Stimulated activated CD8-positive, alpha-beta memory T cell treated with anti-CD3 and anti-CD28 coated beads, Interleukin-7, amount 100 ng/mL, for 48 hours (primary cell): ENCODE results near the gene AGPAT4.

Experiments used
- DNase-seq, 2 donors: peaks; one replicate each; pipeline ENCODE4 v3.0.0-alpha.2; 2020; ENCODE audit warnings: low read depth in 1 of 2; ENCODE audit errors: extremely low read depth in 1 of 2

The AGPAT4 gene

GRCh38 chr6:161141173-161141572 lies 132.7 kb downstream of the AGPAT4 start:
- no peak for DNase-seq

- no peak for DNase-seq
Measured at GRCh38 chr6:161140554-161140875, 133.3 kb downstream of the AGPAT4 start.

DNA sequence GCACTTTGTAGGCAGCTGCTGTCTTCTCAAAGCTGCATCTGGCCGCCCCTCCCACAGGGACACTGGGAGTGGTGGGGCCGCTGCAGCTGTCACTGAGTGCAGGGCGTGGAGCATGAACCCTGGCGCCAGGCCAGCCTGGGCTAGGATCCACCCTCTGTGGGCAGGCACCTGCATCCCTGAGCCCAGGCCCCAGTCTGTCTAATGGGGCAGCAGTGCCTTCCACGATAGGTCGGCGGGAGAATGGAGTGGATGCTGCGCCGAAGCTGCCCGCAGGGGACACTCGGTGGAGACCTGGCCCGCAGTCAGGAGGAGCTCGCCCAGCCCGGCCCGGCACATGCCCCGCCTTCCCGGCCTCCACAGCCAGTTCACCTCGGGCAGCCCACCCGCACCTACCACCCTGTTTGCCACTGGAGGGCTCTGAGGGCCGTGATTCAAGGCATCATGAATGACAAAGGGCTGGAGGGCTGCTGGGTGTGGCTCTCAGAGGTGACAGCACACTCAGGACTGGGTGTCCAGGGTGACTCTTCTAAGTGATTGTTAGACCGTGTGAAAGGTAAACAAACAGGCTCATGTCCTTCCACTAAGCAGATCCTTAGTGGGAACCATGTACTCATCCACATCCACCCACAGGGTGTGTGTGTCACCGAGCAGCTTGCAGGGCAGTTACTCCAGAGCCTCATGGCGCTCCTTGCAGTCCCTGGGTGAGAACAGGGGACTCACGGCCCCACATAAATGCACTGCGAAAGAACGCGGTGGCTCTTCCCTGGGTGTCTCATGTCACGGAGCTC lies 133.9 kb downstream of the AGPAT4 start:
- no peak for DNase-seq

GRCh38 chr6:161139304-161139765 lies 134.5 kb downstream of the AGPAT4 start:
- no peak for DNase-seq

DNA sequence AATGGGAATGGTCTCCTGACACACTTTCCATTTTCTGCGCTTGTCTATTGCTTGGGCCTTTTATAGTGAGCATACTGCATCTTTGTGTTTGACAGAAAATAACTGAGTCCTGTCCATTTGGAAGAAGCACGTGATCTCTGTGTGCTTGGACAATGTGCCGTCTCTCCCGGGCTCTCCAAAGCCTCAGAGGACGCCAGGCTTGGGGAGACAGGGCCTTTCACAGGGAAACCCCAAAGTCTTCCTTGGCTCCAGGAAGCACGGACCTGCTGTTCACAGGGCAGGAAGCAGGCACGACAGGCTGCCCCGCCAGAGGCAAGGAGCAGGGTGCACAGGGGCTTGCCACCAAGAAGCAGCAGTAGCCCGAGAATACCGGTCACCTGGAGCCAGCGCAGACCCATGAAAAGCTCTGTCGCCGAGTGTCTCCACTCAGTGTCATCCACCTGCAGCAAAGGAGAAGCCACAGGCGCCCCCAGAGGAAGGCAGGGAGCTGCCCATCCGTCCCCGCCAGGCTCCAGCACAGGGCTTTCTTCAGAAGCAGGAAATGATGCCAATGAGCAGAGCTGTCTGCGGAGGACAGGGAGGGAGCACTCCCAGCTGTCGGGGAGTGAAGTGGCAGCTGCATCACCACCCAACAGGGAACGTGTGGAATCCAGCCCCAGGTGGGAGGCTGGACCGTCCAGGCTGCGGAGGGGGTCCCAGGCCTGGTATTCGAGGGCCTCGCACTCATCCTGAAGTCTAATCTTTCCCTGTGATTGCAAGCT lies 135.1 kb downstream of the AGPAT4 start:
- no peak for DNase-seq

GRCh38 chr6:161137839-161138542 lies 135.9 kb downstream of the AGPAT4 start:
- no peak for DNase-seq

DNA sequence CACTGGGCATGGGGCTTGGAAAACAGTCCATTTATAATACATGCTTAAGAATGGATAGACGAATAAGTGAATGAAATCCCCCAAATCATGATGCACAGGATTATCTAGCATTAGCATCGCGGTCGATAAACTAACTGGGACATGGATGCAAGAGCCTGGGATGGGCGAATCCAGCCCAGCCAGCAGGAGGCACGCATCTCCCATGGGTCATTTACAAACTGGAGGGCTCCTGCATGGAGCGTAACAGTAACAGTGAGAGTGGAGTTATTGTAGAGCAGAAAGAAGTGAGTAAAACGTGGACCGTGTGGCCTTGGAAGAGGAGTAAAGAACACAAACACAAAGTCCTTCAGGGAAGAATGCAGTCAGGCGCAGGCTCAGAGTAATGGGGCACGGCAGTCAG lies 136.5 kb downstream of the AGPAT4 start:
- no peak for DNase-seq

GRCh38 chr6:161136655-161137054 lies 137.2 kb downstream of the AGPAT4 start:
- DNase-seq, result no peak

DNA sequence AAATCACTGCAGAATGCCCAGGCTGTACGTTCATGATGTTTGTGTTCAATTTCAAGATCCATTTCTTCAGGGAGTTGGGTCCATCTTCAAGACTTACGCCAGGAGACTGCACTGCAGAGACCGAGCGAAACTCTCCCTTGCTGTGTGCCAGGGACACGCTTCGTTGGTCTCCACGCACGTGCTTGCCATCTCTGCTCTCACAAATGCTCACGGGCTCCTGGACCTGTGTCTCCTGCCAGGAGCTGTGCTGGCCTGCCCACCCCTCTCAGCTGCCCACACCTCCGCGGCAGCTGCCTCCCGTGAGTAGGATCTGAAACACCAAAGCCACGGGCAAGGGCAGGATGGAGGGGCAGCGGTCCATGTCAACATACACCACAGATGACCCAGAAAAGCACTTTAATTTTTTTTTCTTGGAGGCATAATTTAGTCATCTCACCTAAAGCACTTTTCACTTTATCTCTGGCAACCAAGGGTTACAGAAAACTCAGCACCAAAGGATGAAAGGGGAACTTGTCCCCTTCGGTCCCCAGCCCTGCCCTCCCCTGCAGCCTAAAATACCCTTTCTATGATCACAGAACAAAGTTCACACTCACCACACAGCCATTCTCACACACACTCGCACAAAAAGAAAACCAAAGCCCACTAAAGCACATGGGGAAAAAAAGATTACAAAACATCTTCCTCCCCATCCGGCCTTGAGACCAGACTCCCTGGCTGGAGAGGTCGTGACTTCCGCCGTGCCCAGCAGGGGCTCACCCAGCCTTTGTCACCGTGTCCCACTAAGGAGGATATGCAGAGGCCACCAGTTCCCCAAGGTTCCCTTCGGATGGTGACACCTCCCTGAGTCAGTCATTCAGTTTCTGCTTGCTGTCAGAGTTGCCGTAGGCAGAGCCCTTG lies 137.9 kb downstream of the AGPAT4 start:
- no peak for DNase-seq

DNA sequence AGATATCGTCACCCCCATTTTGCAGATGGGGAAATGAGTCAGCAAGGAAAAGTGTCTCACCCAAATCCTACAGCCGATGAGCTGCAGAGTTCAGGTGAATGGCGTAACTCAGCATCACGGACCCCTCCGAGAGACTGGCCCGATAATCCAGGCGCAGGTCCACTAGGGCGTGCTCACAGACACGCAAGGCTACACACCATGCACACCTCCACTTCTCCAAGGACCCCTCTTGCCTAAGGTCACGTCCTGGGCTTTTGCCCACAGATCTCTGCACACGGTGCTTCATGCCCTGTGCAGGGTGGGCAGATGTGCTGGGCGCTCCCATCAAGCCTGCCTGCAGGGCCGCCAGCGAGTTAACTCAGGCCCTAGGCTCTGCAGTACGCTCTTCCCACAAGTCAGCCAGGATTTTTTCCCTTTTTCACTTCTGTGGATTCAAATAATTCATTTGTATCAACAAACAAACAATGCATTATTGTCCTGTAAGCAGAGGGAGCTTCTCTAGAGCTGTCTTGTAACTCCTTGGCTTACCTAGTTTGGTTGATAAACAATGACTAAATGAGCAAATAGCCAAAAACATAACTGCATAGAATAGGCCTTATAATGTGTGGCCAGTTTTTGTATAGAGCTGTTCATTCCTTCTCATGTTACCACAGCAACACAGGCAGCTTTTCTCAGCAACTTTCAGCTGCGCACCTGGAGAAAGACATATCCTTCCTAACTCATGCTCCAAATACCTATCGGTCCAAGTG lies 139.1 kb downstream of the AGPAT4 start:
- DNase-seq, result no peak

- no peak for DNase-seq
Measured at GRCh38 chr6:161133963-161134362, 139.9 kb downstream of the AGPAT4 start.

- no peak for DNase-seq
Measured at GRCh38 chr6:161132384-161132783, 141.5 kb downstream of the AGPAT4 start.

DNA sequence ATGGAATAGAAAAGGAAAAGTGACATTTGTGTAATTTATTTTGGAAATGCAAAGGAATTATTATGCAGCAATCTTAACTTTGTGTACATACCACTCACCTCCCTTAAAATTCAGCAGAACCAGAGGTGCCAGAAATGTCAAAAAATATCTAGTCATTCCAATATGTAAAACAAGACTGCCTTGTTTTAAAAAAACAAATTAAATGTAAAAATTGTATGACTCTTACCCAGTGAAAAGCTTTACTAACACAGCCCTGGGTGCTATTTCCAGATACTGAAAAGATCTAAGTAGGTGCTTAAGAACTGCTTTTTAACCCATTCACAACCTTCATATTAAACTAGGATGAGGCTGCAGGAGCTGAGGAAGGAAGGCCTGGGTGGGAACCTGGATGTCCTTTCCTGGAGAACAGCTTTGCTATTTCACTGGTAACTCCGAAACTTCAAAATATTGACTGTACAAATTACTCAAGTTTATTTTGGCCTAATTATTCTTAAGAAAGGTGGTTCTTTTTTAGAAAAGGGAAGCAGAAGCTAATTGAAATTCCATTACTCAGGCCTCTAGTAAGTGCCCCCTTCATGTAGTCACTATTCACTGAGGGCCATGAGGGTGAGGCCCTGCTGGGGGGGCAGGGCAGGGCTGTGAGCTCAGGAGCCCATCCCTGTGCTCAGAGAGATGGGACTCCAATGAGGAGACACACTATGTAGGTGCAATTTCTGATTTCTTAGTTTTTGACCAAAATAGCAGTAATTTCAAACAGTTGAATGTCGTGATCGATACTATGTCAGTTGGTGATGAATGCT lies 142.7 kb downstream of the AGPAT4 start:
- no peak for DNase-seq

GRCh38 chr6:161130541-161130940 lies 143.3 kb downstream of the AGPAT4 start:
- DNase-seq, result no peak

- peak in 1 of 2 donors; percentile 29 for DNase-seq
Measured at GRCh38 chr6:161128680-161129196, 145.1 kb downstream of the AGPAT4 start.

DNA sequence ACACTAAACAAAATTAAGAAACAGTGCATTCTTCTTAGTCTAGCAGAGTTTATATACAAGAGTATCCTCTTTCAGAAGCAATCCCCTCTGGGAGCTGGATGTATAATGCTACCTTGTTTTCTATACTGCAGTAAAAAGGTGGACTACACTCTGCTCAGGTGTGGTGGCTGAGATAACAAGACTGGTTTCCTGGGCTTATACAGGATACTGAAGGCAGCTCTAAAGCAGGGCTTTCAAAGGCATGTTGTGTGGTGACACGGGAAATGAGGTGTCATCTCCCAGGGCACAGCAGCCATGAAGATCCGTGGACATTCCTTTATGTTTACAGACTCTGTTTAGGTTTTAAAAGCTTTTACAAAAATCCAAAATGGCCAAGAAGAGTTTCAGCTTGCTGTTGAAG lies 145.6 kb downstream of the AGPAT4 start:
- DNase-seq, result no peak

DNA sequence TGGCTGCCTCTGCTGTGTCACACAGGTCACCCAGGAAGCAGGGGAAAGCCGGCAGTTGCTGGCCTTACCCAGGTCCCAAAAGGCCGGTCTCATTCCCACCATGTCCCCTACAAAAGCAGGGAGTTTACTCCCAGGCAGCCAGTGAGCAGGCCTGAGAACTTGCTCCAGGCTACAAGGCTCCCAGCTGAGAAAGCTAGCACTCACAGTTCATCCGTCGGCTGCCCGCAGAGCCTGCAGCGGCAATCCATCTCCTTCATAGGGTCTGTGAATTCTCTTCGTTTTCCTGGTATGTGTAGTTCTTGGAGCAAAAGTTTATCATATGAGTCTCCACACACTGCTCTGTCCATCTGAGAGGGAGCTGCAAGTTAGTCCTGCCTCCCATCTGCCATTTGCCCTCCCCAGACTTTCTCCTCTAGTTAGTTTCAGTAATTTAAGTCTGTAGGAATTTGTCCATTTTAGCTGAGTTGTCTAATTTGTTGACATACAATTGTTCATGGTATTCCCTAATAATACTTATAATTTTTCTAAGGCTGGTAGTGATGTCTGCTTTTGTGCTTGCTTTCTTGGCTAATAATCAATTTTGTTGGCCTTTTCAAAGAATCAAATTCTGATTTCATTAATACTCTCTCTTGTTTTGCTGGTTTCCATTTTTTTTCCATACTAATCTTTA lies 146.7 kb downstream of the AGPAT4 start:
- DNase-seq, result no peak

GRCh38 chr6:161125591-161125990 lies 148.3 kb downstream of the AGPAT4 start:
- DNase-seq, result no peak
